Spinal cord (tissue), 10 donors: ENCODE data around the gene TOMM6. TPM values are rescaled to one million over a fixed set of nuclear protein-coding genes. Genes with fewer than 3 reads are reported as not detected.
"Not testable (repeated sequence)": the region's sequence is repeated elsewhere in the genome, so short reads cannot be mapped to it uniquely, and the experiment has no call there.

ENCODE experiments used
- DNase-seq, 6 donors: peaks; one replicate each; pipeline versions ENCODE4 v3.0.0 to v3.0.0-alpha.2; 2013 to 2015; ENCODE audit warnings: low spot score in 6 of 6, low read depth in 4 of 6
- H3K27ac ChIP-seq: one replicate; pipeline ENCODE4 v1.5.1; 2013; ENCODE audit warnings: low read depth, low read length, control low read depth
- H3K27me3 ChIP-seq: one replicate; pipeline ENCODE4 v1.6.1; 2013; ENCODE audit warnings: low read length; ENCODE audit not compliant: control insufficient read depth, insufficient read depth
- H3K36me3 ChIP-seq: one replicate; pipeline ENCODE4 v1.6.1; 2013; ENCODE audit warnings: low read length; ENCODE audit not compliant: control insufficient read depth, insufficient read depth
- H3K4me1 ChIP-seq: one replicate; pipeline ENCODE4 v1.6.1; 2013; ENCODE audit warnings: low read length; ENCODE audit not compliant: control insufficient read depth, insufficient read depth
- H3K4me3 ChIP-seq: one replicate; pipeline ENCODE4 v1.5.1; 2013; ENCODE audit warnings: low read depth, low read length, control low read depth
- H3K9me3 ChIP-seq: one replicate; pipeline ENCODE4 v1.6.1; 2013; ENCODE audit warnings: low read length; ENCODE audit not compliant: control insufficient read depth, insufficient read depth
- WGBS: methylation state at CpG from one replicate; pipeline ENCODE4 v1.1.5; 2013; ENCODE audit warnings: missing lambda C conversion rate; ENCODE audit not compliant: insufficient coverage; 5-methylcytosine and 5-hydroxymethylcytosine counted together
- polyA plus RNA-seq, 2 donors: library from polyadenylated mRNA; unstranded; fragments of 120-200 nt; gene quantifications; one replicate each; pipeline ENCODE4 v1.2.1, GENCODE V29; 2013; ENCODE audit not compliant: insufficient read length in 2 of 2
- total RNA-seq, 2 donors: library from RNA; depleted of rRNA in 1 of 2; stranded (reverse); fragments of 120-200 nt in 1 of 2; fragments of >200 nt in 1 of 2; gene quantifications; one replicate each; pipeline versions ENCODE4 v1.2.3 to v1.2.4, GENCODE V29; 2013 to 2014
- donor health status: healthy.

Gene TOMM6
- total and polyA plus RNA-seq, 4 donors = 42.5 to 161 (median 142) TPM

- no peak overlapping the region for H3K27ac ChIP-seq
- no peak overlapping the region for H3K4me3 ChIP-seq
- H3K27me3 ChIP-seq = no peaks in the 10 kb centered on the region
- no peaks in the 10 kb centered on the region for H3K9me3 ChIP-seq
- peaks cover 9% of the 10 kb centered on the region for H3K4me1 ChIP-seq
- DNase-seq = no peak
- 96% methylated on average over 3 of the region's 4 CpGs for WGBS
- peaks cover 19% of the 10 kb centered on the region for H3K36me3 ChIP-seq
These were observed 4.5 kb downstream of the TOMM6 start for GRCh38 chr6:41791984-41792383.

GRCh38 chr6:41796474-41796873 is 9.0 kb downstream of the TOMM6 start:
- no peak for DNase-seq
- no peaks in the 10 kb centered on the region for H3K27me3 ChIP-seq
- H3K4me1 ChIP-seq = no peaks in the 10 kb centered on the region

GRCh38 chr6:41798901-41799558 is 11.5 kb downstream of the TOMM6 start:
- H3K4me3 ChIP-seq = no peak overlapping the region
- H3K36me3 ChIP-seq = peaks cover 23% of the 10 kb centered on the region
- no peaks in the 10 kb centered on the region for H3K9me3 ChIP-seq
- no peak for DNase-seq
- H3K4me1 ChIP-seq = no peaks in the 10 kb centered on the region
- WGBS = 93% methylated on average over 3 of the region's 7 CpGs
- no peaks in the 10 kb centered on the region for H3K27me3 ChIP-seq
- H3K27ac ChIP-seq = no peak overlapping the region

More at GRCh38 chr6:41796474-41796873, 9.0 kb downstream of the TOMM6 start:
- H3K36me3 ChIP-seq = peaks cover 30% of the 10 kb centered on the region
- no CpG with 5 or more reads among the region's 2 CpGs for WGBS
- H3K9me3 ChIP-seq = no peaks in the 10 kb centered on the region
- H3K27ac ChIP-seq = no peak overlapping the region
- no peak overlapping the region for H3K4me3 ChIP-seq

GRCh38 chr6:41799559-41799911 is 12.0 kb downstream of the TOMM6 start:
- H3K4me1 ChIP-seq = no peaks in the 10 kb centered on the region
- H3K27ac ChIP-seq = no peak overlapping the region
- H3K9me3 ChIP-seq = no peaks in the 10 kb centered on the region
- no peaks in the 10 kb centered on the region for H3K27me3 ChIP-seq
- WGBS = no CpG with 5 or more reads among the region's 2 CpGs
- H3K36me3 ChIP-seq = peaks cover 24% of the 10 kb centered on the region
- no peak for DNase-seq
- H3K4me3 ChIP-seq = no peak overlapping the region

- Histone ChIP-seq H3K27me3 (no peaks in the 10 kb centered on the region), H3K27ac (no peak overlapping the region), H3K4me3 (no peak overlapping the region), H3K9me3 (no peaks in the 10 kb centered on the region), H3K4me1 (no peaks in the 10 kb centered on the region), H3K36me3 (peaks cover 33% of the 10 kb centered on the region)
- peak in 2 of 6 donors; percentile 43 to 57 for DNase-seq
- WGBS = no CpG with 5 or more reads among the region's 2 CpGs
These were observed 13.9 kb downstream of the TOMM6 start for GRCh38 chr6:41801380-41801779.

GRCh38 chr6:41805830-41806774 is 18.6 kb downstream of the TOMM6 start:
- no peak overlapping the region for H3K27ac ChIP-seq
- H3K27me3 ChIP-seq = no peaks in the 10 kb centered on the region
- DNase-seq = no peak
- peaks cover 20% of the 10 kb centered on the region for H3K36me3 ChIP-seq
- H3K4me3 ChIP-seq = no peak overlapping the region
- no peaks in the 10 kb centered on the region for H3K9me3 ChIP-seq
- WGBS = 95% methylated on average over 74 of the region's 74 CpGs
- no peaks in the 10 kb centered on the region for H3K4me1 ChIP-seq

- H3K27me3 ChIP-seq = no peaks in the 10 kb centered on the region
These were observed 23.6 kb downstream of the TOMM6 start for GRCh38 chr6:41811095-41811494.

GRCh38 chr6:41811946-41812345 is 24.5 kb downstream of the TOMM6 start:
- not testable (repeated sequence) for H3K9me3 ChIP-seq, H3K27me3 ChIP-seq, DNase-seq, H3K27ac ChIP-seq, H3K4me3 ChIP-seq, H3K36me3 ChIP-seq, H3K4me1 ChIP-seq
- whole genome bisulfite sequencing = 100% methylated on average over 1 of the region's 13 CpGs

More at GRCh38 chr6:41811095-41811494, 23.6 kb downstream of the TOMM6 start:
- DNase-seq = no peak
- WGBS = 100% methylated on average over 1 of the region's 3 CpGs
- Histone ChIP-seq H3K27ac (no peak overlapping the region), H3K4me3 (no peak overlapping the region), H3K9me3 (no peaks in the 10 kb centered on the region), H3K36me3 (peaks cover 7% of the 10 kb centered on the region), H3K4me1 (no peaks in the 10 kb centered on the region)

- H3K27ac ChIP-seq = no peak overlapping the region
- H3K4me3 ChIP-seq = no peak overlapping the region
- 80% methylated on average over 1 of the region's 2 CpGs for WGBS
- no peaks in the 10 kb centered on the region for H3K36me3 ChIP-seq
- no peaks in the 10 kb centered on the region for H3K4me1 ChIP-seq
- peak in 2 of 6 donors; percentile 9 to 47 for DNase-seq
- H3K27me3 ChIP-seq = no peaks in the 10 kb centered on the region
- H3K9me3 ChIP-seq = no peaks in the 10 kb centered on the region
These were observed 26.0 kb downstream of the TOMM6 start for GRCh38 chr6:41813469-41813868.
